ENCODE data around the gene PRKD1.

PRKD1 gene

DNA sequence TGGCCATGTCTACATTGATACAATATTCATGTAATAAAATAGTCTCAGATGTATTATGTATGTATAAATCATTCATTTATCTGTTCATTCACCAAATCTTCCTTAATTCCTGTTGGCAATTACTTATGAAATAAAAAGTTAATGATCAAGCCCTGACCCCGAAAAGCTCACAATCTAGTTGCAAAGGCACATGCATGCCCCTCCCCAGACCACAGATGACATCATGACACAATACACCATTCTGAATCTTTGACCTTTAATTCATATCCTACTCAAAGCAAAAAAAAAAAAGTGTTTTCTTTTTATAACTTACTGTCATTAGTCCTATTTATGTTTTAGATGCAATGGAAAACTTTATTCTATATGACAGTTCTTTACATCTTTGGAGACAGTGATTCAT lies 346.9 kb downstream of the PRKD1 start:
- no peak for DNase-seq

DNA sequence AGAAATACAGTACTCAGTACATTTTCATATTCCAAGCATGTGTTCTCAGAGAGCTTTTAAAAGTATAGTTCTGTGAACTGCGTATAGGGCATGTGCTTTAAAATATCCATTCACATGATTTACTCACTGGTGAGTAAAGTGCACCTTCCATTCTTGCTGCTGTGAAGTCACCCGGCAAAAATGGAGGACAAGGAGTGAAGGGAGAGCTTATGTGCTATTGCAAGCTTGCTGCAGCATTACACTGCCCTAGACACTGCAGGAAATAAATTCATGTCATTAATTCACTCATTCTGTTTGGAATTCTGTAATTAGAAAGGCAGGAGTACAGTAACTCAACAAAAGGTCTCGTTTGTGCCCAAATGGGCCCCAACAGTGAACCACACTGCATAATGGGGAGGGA lies 347.8 kb downstream of the PRKD1 start:
- no peak for DNase-seq

DNA sequence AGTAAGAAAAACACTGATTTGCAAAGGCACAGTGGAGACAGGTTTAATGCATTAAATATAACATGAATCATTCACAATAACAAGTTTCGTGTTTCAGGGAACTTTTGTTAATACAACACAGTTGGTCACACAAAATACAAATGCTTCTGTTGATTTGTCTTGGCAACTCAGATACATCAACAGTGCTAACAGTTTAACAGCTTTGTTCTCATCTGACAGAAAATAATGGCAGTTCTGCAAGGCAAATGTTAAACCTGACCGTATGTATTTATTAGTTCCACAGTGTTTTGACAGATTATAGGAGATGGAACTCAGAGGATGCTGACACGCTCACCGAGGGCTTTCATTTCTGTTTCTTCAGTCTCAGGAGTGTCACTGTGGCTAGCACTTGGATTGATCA lies 350.7 kb downstream of the PRKD1 start:
- no peak for DNase-seq

DNA sequence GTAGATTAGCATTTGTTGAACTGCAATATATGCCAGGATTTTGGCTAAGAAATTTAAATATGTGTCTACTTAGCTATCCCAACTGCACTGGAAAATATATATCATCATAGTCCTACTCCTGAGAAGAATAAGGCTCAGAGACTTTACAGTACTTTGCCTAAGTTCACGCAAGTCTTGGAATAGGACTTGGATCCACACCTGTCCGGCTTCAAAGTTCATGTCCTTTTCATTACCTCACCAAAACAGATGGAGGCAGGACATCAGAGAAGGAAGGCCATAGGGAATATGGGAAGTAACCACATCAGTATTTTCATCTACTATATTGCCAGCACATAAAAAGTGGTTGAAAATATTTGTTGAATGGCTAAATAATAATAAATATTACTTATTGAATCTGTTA lies 358.5 kb downstream of the PRKD1 start:
- no peak for DNase-seq

DNA sequence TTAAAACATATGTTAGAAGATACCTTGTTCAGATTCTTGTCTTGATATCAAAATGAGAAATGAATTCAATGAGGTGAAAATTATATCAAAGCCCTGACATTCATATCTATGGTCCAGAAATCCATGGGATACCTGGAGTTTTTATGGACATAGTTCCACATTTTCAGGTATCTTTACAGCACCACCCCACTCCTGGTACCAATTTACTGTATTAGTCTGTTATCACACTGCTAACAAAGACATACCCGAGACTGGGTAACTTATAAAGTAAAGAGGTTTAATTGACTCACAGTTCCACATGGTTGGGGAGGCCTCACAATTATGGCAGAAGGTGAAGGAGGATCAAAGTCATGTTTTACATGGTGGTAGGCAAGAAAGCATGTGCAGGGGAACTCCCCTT lies 361.5 kb downstream of the PRKD1 start:
- no peak for DNase-seq

DNA sequence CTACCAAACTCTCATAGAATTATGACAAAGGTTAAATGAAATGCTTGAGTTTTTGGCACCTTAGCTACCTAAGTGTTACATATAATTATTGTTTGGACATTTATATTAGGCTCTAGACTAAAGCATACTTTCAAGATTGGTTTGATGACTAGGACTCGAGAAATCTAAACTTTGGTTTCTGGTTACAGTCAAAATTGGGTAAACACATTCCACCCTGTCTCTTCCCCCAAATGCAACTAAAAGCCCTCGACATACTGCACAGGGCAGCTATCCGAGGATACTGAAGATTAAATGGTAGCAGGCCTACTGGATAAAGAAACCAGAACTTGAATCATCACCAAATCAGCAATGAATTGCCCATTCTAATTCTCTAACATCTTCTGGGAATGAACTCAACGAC lies 369.1 kb downstream of the PRKD1 start:
- no peak for DNase-seq

DNA sequence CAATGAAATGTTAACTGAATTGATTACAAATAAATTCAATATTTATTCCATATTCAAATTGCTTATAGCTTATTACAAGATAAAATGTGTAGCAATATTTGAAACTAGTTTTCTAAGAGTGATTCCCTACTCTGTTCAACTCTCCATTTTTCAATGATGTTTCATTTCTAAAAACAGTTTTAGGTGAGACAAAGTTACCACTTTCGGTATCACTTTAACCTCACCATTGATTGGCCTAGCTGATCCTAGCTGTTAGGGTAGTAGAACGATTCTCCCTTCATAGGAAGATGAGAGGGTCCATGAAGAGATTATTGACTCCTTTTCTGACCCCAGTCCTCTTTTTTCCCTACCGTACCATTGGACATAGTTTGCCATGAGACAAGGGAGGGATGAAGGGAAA lies 373.3 kb downstream of the PRKD1 start:
- no peak for DNase-seq

DNA sequence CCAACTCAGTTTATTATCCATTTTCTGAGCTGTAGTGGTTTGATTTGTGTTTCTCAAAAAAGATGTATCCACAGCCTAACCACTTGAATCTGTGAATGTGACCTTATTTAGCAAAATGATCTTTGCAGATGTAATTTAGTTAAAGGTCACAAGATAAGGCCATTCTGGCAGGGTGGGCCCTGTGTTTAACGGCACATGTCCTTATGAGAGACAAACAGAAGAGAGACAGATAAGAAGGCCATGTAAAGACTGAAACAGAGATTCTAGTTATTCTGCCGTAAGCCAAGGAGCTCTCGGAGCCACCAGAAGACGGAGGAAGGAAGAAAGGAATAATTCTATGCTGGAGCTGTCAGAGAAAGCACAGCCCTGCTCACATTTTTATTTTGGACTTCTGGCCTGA lies 374.2 kb downstream of the PRKD1 start:
- no peak for DNase-seq

DNA sequence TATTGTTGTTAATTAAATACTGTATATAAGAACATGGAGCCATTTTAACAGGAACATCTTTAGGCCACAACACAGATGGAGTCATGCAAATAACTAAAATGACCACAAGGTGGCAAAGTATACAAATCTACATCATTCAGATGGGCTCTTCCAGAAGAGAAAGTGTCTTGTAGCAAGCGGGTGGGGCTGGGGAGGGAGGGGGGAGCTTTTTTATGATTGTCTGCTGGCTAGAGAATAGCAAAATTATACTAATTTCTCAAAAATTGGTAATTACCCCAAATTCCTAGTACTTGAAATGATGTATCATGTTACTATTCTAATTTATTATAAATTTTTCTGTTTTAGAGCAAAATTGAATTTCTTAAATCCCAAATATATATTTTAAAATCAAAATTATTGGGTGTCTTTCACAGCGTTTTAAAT lies 378.7 kb downstream of the PRKD1 start:
- DNase-seq = peak; percentile 60

DNA sequence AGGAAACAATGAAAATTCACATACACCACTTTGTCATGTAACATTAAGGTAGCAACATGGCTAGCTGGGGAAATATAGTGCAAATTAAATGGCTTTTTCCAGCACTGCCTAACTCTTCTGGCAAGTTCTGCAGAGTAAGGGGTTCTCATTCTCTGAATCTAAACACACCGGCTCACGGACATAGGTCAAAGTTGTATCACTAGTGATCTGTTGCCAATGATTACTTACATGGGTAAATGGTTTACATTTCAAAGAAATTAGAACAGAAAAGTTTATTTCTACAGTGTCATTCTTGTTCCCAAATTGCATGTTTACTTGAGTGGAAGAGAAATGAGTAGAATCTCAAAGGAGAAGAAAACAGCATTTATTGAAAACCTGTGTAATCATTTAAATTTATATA lies 381.9 kb downstream of the PRKD1 start:
- no peak for DNase-seq

DNA sequence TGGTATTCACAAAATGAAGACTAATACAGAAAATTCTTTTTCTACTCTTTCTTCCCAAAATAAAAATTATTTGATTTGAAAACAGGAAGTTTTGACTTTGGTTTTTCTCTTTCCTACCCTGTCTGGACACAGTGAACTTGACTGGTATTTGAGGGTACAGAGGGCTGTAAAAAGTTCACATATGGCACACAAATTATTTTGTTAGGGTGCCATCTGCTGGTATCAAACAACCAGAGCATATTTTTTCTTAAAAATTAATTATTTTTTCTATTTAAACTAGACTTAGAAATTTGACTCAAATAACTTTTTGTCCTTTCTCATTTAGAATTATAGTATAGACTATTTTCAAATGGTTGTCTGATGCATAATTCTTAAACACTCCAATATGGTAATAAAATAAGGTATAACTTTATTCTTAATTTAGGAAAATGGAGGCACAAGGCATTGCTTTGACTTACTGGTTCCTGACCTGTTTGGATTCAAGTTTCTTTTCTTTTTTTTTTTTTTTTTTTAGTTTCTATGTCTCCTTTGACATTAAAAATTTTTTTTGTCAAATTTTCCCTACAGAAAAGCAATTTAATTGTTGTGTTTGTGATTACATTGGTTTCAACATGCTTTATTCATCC lies 390.6 kb downstream of the PRKD1 start:
- peak; percentile 19 for DNase-seq

DNA sequence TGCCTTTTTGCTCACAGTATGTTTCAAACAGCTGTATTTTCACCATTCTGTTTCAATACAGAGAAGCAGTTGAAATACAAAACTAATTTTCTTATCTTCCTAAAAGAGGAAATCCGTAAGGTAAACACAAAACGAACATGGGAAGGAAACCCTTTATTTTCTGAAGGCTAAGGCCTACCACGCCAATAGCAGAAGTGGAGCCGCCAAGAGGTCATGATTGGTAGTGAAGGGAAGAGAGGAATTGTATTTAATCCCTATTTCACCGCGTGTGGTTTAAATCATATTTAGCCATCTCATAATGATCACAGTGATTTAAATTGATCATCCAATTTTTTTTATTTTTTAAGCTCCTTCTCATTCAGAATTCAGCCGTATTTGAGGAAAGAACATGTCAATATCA lies 398.2 kb downstream of the PRKD1 start:
- no peak for DNase-seq

DNA sequence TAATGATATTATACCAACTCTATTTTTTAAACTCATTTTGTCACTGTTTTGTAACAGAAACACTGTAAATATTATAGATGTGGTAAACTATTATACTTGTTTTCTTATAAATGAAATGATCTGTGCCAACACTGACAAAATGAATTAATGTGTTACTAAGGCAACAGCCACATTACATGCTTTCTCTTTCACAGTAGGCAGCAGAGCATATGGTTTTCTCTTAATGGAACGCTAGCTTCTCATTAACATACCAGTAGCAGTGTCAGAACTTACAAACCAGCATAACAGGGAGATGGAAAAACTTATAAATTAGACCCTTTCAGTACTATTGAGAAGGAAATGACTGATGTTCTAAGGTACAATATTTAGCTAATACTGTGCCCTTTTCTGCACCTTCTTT lies 398.8 kb downstream of the PRKD1 start:
- DNase-seq = peak; percentile 52

DNA sequence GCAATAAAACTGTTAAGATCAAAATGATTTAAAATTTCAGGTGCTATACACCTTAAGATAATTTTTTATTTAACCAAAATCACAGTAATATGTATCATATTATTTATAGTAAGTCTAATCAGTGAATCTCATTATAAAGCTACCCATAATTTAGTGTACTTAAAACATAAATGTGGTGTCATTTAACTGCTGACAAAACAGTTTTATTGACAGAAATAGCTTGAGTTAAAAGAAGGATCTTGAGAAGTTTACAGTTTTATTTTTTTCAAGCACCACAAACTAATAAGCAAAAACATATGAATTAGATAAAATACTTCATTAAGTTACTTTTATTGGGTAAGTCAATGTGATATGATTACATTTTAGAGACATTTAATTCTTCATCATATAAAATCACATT lies 400.4 kb downstream of the PRKD1 start:
- DNase-seq = no peak
